IMR-90 (cell line): Measurements from ENCODE around the gene ANKH. TPM values are rescaled to one million over a fixed set of nuclear protein-coding genes. Genes with fewer than 3 reads are reported as not detected.

Experiments
- ATAC-seq: fragments of 200-7000 bp; cut with Tn5 transposase; 2 replicates; pipeline ENCODE4 v1.9.1; 2020; ENCODE audit warnings: low read depth, mild to moderate bottlenecking, moderate library complexity
- BruUV-seq: library from RNA; stranded (reverse); fragments of 400-500 nt; replicated peaks from 2 replicates; lab custom pipeline; 2021; lab: Mats Ljungman, UMichigan
- CTCF ChIA-PET: fragments of 300-600 bp; formaldehyde crosslinking; extraction: SDS; loops from one replicate; lab custom pipeline; 2021; ENCODE audit warnings: antibody characterized with exemption; lab: Yijun Ruan, JAX
- POLR2A ChIA-PET: fragments of 300-600 bp; sonication (Branson Sonifier 250); formaldehyde crosslinking; loops from one replicate; lab custom pipeline; 2022; ENCODE audit warnings: antibody characterized with exemption; ENCODE audit not compliant: unreplicated experiment; lab: Charles Lee
- DNase-seq: peaks from one replicate; pipeline ENCODE4 v3.0.0; 2013
- H2AFZ ChIP-seq: replicated peaks from 2 replicates; pipeline ENCODE3; 2013; ENCODE audit warnings: low read length, mild to moderate bottlenecking; ENCODE audit not compliant: poor library complexity
- H2AK5ac ChIP-seq: 2 replicates; pipeline ENCODE4 v1.6.1; 2013; ENCODE audit warnings: low read depth, low read length, inconsistent platforms
- H2AK9ac ChIP-seq: replicated peaks from 2 replicates; pipeline ENCODE3; 2013; ENCODE audit warnings: mild to moderate bottlenecking, low read depth, low read length, moderate library complexity; ENCODE audit not compliant: poor library complexity
- H2BK120ac ChIP-seq: 2 replicates; pipeline ENCODE4 v1.6.1; 2013; ENCODE audit warnings: low read depth, low read length, inconsistent platforms
- H2BK15ac ChIP-seq: 3 replicates; pipeline ENCODE4 v1.6.1; 2013; ENCODE audit warnings: low read depth, low read length, inconsistent platforms
- H2BK20ac ChIP-seq: 2 replicates; pipeline ENCODE4 v1.6.1; 2013; ENCODE audit warnings: low read depth, mild to moderate bottlenecking, inconsistent platforms, low read length, moderate library complexity
- H2BK5ac ChIP-seq: 2 replicates; pipeline ENCODE4 v1.6.1; 2013; ENCODE audit warnings: mild to moderate bottlenecking, low read depth, low read length, inconsistent platforms; ENCODE audit not compliant: poor library complexity, severe bottlenecking
- H3K14ac ChIP-seq: replicated peaks from 2 replicates; pipeline ENCODE4 v1.6.1; 2013; ENCODE audit warnings: low read depth, low read length, inconsistent platforms
- H3K18ac ChIP-seq: 2 replicates; pipeline ENCODE4 v1.6.1; 2013; ENCODE audit warnings: low read depth, low read length, control low read depth
- H3K23ac ChIP-seq: 2 replicates; pipeline ENCODE4 v1.6.1; 2013; ENCODE audit warnings: low read depth, low read length, inconsistent platforms
- H3K27ac ChIP-seq: 2 replicates; pipeline ENCODE4 v1.5.1; 2013; ENCODE audit warnings: mild to moderate bottlenecking, control low read depth, low read length; ENCODE audit not compliant: insufficient read depth
- H3K27me3 ChIP-seq: 2 replicates; pipeline ENCODE4 v1.6.1; 2013; ENCODE audit warnings: low read length; ENCODE audit not compliant: control insufficient read depth, insufficient read depth
- H3K36me3 ChIP-seq: 2 replicates; pipeline ENCODE4 v1.6.1; 2013; ENCODE audit warnings: low read length, mixed read lengths; ENCODE audit not compliant: control insufficient read depth, insufficient read depth
- H3K4ac ChIP-seq: 2 replicates; pipeline ENCODE4 v1.6.1; 2013; ENCODE audit warnings: low read depth, low read length, inconsistent platforms
- H3K4me1 ChIP-seq: 2 replicates; pipeline ENCODE4 v1.6.1; 2013; ENCODE audit warnings: low read length, mixed read lengths; ENCODE audit not compliant: control insufficient read depth, insufficient read depth
- H3K4me2 ChIP-seq: 2 replicates; pipeline ENCODE4 v1.6.1; 2013; ENCODE audit warnings: low read depth, mild to moderate bottlenecking, control low read depth, low read length, moderate library complexity
- H3K4me3 ChIP-seq: 2 replicates; pipeline ENCODE4 v1.5.1; 2013; ENCODE audit warnings: low read depth, mild to moderate bottlenecking, control low read depth, low read length, moderate library complexity; ENCODE audit not compliant: insufficient read depth
- H3K56ac ChIP-seq: 2 replicates; pipeline ENCODE4 v1.6.1; 2013; ENCODE audit warnings: low read length, inconsistent platforms; ENCODE audit not compliant: insufficient read depth; ENCODE audit errors: extremely low read depth
- H3K79me1 ChIP-seq, 2 experiments: 2 replicates each; pipeline ENCODE4 v1.6.1; 2013; ENCODE audit warnings: low read length in 2 of 2, inconsistent platforms in 1 of 2, low read depth in 1 of 2
- H3K9ac ChIP-seq: 2 replicates; pipeline ENCODE4 v1.6.1; 2013; ENCODE audit warnings: low read depth, low read length, control low read depth
- H3K9me1 ChIP-seq: 2 replicates; pipeline ENCODE4 v1.6.1; 2013; ENCODE audit warnings: low read length, inconsistent platforms; ENCODE audit not compliant: insufficient read depth
- H3K9me3 ChIP-seq: 2 replicates; pipeline ENCODE4 v1.6.1; 2013; ENCODE audit warnings: low read length; ENCODE audit not compliant: control insufficient read depth, insufficient read depth
- H4K20me1 ChIP-seq: 2 replicates; pipeline ENCODE4 v1.6.1; 2013; ENCODE audit warnings: low read length, inconsistent platforms; ENCODE audit not compliant: insufficient read depth
- H4K5ac ChIP-seq: 2 replicates; pipeline ENCODE4 v1.6.1; 2013; ENCODE audit warnings: mild to moderate bottlenecking, low read depth, low read length, control low read depth
- H4K8ac ChIP-seq, 2 experiments: 2 replicates each; pipeline ENCODE4 v1.6.1; 2013; ENCODE audit warnings: low read depth in 2 of 2, low read length in 2 of 2, control low read depth in 1 of 2, inconsistent platforms in 1 of 2
- H4K91ac ChIP-seq: 2 replicates; pipeline ENCODE4 v1.6.1; 2013; ENCODE audit warnings: low read depth, low read length, inconsistent platforms; ENCODE audit not compliant: insufficient read depth
- BHLHE40 ChIP-seq: fragments of 150-350 bp; IDR thresholded peaks from 2 replicates; pipeline ENCODE4 v1.6.1; 2016; ENCODE audit warnings: mild to moderate bottlenecking, low read depth, low read length
- FOS ChIP-seq: fragments of 150-350 bp; IDR thresholded peaks from 2 replicates; pipeline ENCODE4 v1.6.1; 2016; ENCODE audit warnings: low read depth, low read length
- MAFK ChIP-seq: IDR thresholded peaks from 2 replicates; pipeline ENCODE4 v1.6.1; 2012; ENCODE audit warnings: low read depth, low read length, improper control_type of control experiment
- NFE2L2 ChIP-seq: fragments of 150-350 bp; IDR thresholded peaks from 2 replicates; pipeline ENCODE4 v1.6.1; 2016; ENCODE audit warnings: low read depth, mild to moderate bottlenecking, low read length
- POLR2A ChIP-seq: IDR thresholded peaks from 2 replicates; pipeline ENCODE4 v1.6.1; 2012; ENCODE audit warnings: mild to moderate bottlenecking, low read depth, low read length
- WGBS, 2 experiments: methylation state at CpG; one replicate each; pipeline versions ENCODE4 v1.1.5 to v1.1.7; 2013; ENCODE audit warnings: missing lambda C conversion rate in 2 of 2; ENCODE audit not compliant: insufficient read length in 1 of 2; ENCODE audit errors: extremely low coverage in 2 of 2; 5-methylcytosine and 5-hydroxymethylcytosine counted together
- dilution Hi-C: fragments of 300-500 bp; cut with HindIII; formaldehyde crosslinking; loops from one replicate; pipeline ENCODE4 v1.14.3; 2018; ENCODE audit warnings: low sequenced_read_pairs; ENCODE audit not compliant: unreplicated experiment
- in situ Hi-C: fragments of 300-500 bp; cut with MboI; formaldehyde crosslinking; loops from 3 replicates; pipeline ENCODE4 v1.14.3; 2019; ENCODE audit warnings: low sequenced_read_pairs, inconsistent platforms, mixed read lengths
- intact Hi-C: fragments of 100-400 bp; cut with micrococcal nuclease; formaldehyde crosslinking; loops from 2 replicates; pipeline ENCODE4 v1.10.0; 2022
- polyA plus RNA-seq, 3 experiments: library from polyadenylated mRNA; depleted of rRNA; stranded (reverse); fragments of >200 nt; gene quantifications; 2 replicates each; pipeline ENCODE4 v1.2.3, GENCODE V29; 2012; ENCODE audit warnings: low replicate concordance in 1 of 3
- total RNA-seq: library from RNA; depleted of rRNA; stranded (reverse); fragments of >200 nt; gene quantifications from 2 replicates; pipeline ENCODE4 v1.2.3, GENCODE V29; 2012
- TF ChIP-seq, protein P1 (sequence below): fragments of 150-350 bp; IDR thresholded peaks from 2 replicates; pipeline ENCODE4 v1.6.1; 2016; ENCODE audit warnings: low read depth, mild to moderate bottlenecking, low read length, moderate library complexity, borderline replicate concordance

The ANKH gene
- total and polyA plus RNA-seq, 2 of the 4 experiments (the other 2 are of a cell fraction): 5.2 to 17.2 TPM

DNA sequence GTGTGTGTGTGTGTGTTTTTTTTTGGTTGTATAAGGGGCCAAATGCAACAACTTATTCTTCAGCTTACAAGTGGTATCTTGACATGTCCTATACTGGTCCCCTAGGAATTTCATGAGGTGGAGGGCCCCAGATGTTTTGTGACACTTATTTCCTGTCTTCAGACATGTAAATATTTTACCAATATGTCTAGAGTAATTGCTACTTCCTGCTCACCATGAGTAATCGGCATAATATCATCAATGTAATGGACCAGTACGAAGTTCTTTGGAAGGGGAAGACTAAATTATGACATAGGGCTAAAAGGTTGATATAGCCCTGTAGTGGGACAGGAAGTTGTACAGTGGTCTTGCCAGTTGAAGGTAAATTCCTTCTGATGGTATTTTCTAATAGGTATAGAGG lies 210.7 kb downstream of the ANKH start:
- Histone ChIP-seq H3K79me1 (peaks cover 15 to 33% of the 10 kb centered on the region in 2 experiments), H2BK20ac (peak overlapping the region; percentile 76; the same call in 1 of the 2 replicates), H2BK5ac (peak overlapping the region; percentile 59), H3K9ac (no peak overlapping the region), H3K27me3 (no peaks in the 10 kb centered on the region; the same call in 1 of the 2 replicates), H4K8ac (peak overlapping the region in 1 of 2 experiments; percentile 52; a peak in 1 of 4 replicates), H2AFZ (no peak overlapping the region), H3K4me3 (no peak overlapping the region), H3K14ac (peak overlapping the region; percentile 59; the same call in 1 of the 2 replicates), H2BK120ac (peak overlapping the region; percentile 27), H3K4me1 (peaks cover 4% of the 10 kb centered on the region), H3K27ac (peak overlapping the region; percentile 62; the same call in 1 of the 2 replicates), H3K9me3 (no peaks in the 10 kb centered on the region), H4K5ac (no peak overlapping the region), H3K9me1 (peaks cover 7% of the 10 kb centered on the region; the same call in 1 of the 2 replicates), H3K36me3 (no peaks in the 10 kb centered on the region), H3K23ac (no peak overlapping the region), H4K20me1 (peaks cover 12% of the 10 kb centered on the region; the same call in 1 of the 2 replicates), H2AK5ac (peak overlapping the region; percentile 75; the same call in 1 of the 2 replicates), H4K91ac (no peak overlapping the region), H2AK9ac (no peak overlapping the region), H3K4me2 (no peak overlapping the region), H3K18ac (no peak overlapping the region), H3K4ac (peak overlapping the region; percentile 57; the same call in 1 of the 2 replicates), H3K56ac (no peak overlapping the region), H2BK15ac (peak overlapping the region; percentile 45; the same call in 1 of the 3 replicates)
- BruUV-seq: no TSS peak
- ChIA-PET POLR2A (no interaction called here), CTCF (interaction anchor here (1.8 kb wide), 1 partner anchor 13 kb away, joined by 7 read pairs; no protein-coding TSS in a partner anchor)
- intact Hi-C loops: no loop called here
- in situ Hi-C loops: loop anchor here (25.0 kb wide), 2 partner anchors 549 to 674 kb away; no protein-coding TSS in a partner anchor
- DNase-seq (peak; percentile 25), ATAC-seq (no peak)
- no CpG with 5 or more reads among the region's 2 CpGs for WGBS, 2 experiments
- TF ChIP-seq NFE2L2 (no peak), FOS (no peak), POLR2A (no peak), BHLHE40 (no peak), MAFK (no peak)
- TF ChIP-seq, protein P1, sequence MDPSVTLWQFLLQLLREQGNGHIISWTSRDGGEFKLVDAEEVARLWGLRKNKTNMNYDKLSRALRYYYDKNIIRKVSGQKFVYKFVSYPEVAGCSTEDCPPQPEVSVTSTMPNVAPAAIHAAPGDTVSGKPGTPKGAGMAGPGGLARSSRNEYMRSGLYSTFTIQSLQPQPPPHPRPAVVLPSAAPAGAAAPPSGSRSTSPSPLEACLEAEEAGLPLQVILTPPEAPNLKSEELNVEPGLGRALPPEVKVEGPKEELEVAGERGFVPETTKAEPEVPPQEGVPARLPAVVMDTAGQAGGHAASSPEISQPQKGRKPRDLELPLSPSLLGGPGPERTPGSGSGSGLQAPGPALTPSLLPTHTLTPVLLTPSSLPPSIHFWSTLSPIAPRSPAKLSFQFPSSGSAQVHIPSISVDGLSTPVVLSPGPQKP: no peak
- dilution Hi-C loops: no loop called here
